Breast epithelium (tissue), 3 donors: ENCODE data around the gene CEP250.

Experiments
- POLR2A ChIP-seq: fragments of 450-650 bp; IDR thresholded peaks from one replicate; pipeline ENCODE4 v1.6.1; 2016; ENCODE audit warnings: antibody characterized with exemption, mild to moderate bottlenecking, moderate library complexity
- POLR2AphosphoS5 ChIP-seq, 3 donors: sonication (generic); formaldehyde crosslinking; IDR thresholded peaks; one replicate each; pipeline ENCODE4 v1.6.1; 2017; ENCODE audit warnings: antibody characterized with exemption in 3 of 3
- TF ChIP-seq, protein P1 (sequence below), 3 donors: fragments of 450-650 bp; IDR thresholded peaks; one replicate each; pipeline ENCODE4 v1.5.1; 2016 to 2017; ENCODE audit warnings: antibody characterized with exemption in 3 of 3, mild to moderate bottlenecking in 3 of 3, moderate library complexity in 3 of 3

- TF ChIP-seq, protein P1, sequence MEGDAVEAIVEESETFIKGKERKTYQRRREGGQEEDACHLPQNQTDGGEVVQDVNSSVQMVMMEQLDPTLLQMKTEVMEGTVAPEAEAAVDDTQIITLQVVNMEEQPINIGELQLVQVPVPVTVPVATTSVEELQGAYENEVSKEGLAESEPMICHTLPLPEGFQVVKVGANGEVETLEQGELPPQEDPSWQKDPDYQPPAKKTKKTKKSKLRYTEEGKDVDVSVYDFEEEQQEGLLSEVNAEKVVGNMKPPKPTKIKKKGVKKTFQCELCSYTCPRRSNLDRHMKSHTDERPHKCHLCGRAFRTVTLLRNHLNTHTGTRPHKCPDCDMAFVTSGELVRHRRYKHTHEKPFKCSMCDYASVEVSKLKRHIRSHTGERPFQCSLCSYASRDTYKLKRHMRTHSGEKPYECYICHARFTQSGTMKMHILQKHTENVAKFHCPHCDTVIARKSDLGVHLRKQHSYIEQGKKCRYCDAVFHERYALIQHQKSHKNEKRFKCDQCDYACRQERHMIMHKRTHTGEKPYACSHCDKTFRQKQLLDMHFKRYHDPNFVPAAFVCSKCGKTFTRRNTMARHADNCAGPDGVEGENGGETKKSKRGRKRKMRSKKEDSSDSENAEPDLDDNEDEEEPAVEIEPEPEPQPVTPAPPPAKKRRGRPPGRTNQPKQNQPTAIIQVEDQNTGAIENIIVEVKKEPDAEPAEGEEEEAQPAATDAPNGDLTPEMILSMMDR (IDR thresholded peaks at IDR 0.05), result no peak
- TF ChIP-seq POLR2A, result no peak
- TF ChIP-seq POLR2AphosphoS5 (IDR thresholded peaks at IDR 0.05), result peak; percentile 11 to 36 (median 22)
These were observed at the start of gene CEP250 for GRCh38 chr20:35454881-35455609.
